HFFc6 (cell line): ENCODE measurements around the gene FOXI3. TPM values are rescaled to one million over a fixed set of nuclear protein-coding genes. Genes with fewer than 3 reads are reported as not detected.

Experiments used
- DNase-seq: peaks from one replicate; pipeline ENCODE4 v3.0.0-alpha.2; 2018
- H3K27ac Mint-ChIP-seq: 2 replicates; pipeline ENCODE4 v1.8.0; 2020; ENCODE audit warnings: mild to moderate bottlenecking, mixed read lengths
- H3K27me3 Mint-ChIP-seq: 2 replicates; pipeline ENCODE4 v1.8.0; 2021; ENCODE audit warnings: mild to moderate bottlenecking, moderate library complexity, mixed read lengths; ENCODE audit not compliant: insufficient read depth
- H3K36me3 Mint-ChIP-seq: 2 replicates; pipeline ENCODE4 v1.8.0; 2021; ENCODE audit warnings: low read depth, mixed read lengths
- H3K4me1 Mint-ChIP-seq: 2 replicates; pipeline ENCODE4 v1.8.0; 2020; ENCODE audit warnings: low read depth, mixed read lengths
- H3K4me3 Mint-ChIP-seq: 2 replicates; pipeline ENCODE4 v1.8.0; 2020; ENCODE audit warnings: mild to moderate bottlenecking, moderate library complexity, mixed read lengths
- H3K9me3 Mint-ChIP-seq: 2 replicates; pipeline ENCODE4 v1.8.0; 2020; ENCODE audit warnings: mild to moderate bottlenecking, mixed read lengths
- total RNA-seq, 6 experiments: library from RNA; stranded (reverse); fragmentation: NEBNext Ultra II Directional; extraction: Animal tissue kit (Norgen Biotek cat#: 25700); gene quantifications; 2 replicates in 1 of 6; 3 replicates in 5 of 6; pipeline ENCODE4 v1.2.3, GENCODE V29; 2021
- TF ChIP-seq, protein P1 (sequence below): fragments of 200-600 bp; sonication (generic); IDR thresholded peaks from 2 replicates; pipeline ENCODE4 v1.5.0; 2021; ENCODE audit warnings: antibody characterized with exemption, mild to moderate bottlenecking

The FOXI3 gene
- total RNA-seq, 6 experiments from 2014 or later, result not detected

DNA sequence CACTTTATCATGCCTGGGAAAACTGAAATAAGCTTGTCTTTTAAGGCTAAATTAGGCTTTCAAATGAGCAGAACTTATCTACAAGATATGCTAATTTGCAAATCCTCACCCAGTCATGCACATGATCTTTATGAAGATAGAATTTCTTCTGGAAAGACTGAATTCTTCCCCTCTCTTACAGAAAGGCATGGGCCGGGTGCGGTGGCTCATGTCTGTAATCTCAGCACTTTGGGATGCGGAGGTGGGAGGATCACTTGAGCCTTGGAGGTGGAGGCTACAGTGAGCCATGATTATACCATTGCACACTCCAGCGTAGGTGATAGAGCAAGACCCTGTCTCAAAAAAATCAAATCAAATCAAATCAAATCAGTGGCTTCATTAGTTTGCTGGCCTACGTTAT lies 11.7 kb upstream of the FOXI3 start:
- H3K4me1 Mint-ChIP-seq, result no peaks in the 10 kb centered on the region
- TF ChIP-seq, protein P1, sequence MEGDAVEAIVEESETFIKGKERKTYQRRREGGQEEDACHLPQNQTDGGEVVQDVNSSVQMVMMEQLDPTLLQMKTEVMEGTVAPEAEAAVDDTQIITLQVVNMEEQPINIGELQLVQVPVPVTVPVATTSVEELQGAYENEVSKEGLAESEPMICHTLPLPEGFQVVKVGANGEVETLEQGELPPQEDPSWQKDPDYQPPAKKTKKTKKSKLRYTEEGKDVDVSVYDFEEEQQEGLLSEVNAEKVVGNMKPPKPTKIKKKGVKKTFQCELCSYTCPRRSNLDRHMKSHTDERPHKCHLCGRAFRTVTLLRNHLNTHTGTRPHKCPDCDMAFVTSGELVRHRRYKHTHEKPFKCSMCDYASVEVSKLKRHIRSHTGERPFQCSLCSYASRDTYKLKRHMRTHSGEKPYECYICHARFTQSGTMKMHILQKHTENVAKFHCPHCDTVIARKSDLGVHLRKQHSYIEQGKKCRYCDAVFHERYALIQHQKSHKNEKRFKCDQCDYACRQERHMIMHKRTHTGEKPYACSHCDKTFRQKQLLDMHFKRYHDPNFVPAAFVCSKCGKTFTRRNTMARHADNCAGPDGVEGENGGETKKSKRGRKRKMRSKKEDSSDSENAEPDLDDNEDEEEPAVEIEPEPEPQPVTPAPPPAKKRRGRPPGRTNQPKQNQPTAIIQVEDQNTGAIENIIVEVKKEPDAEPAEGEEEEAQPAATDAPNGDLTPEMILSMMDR, result no peak
- no peak overlapping the region for H3K27ac Mint-ChIP-seq
- peaks cover 8% of the 10 kb centered on the region for H3K27me3 Mint-ChIP-seq
- no peak overlapping the region for H3K4me3 Mint-ChIP-seq
- no peak for DNase-seq
- H3K36me3 Mint-ChIP-seq, result no peaks in the 10 kb centered on the region
- H3K9me3 Mint-ChIP-seq, result no peaks in the 10 kb centered on the region

DNA sequence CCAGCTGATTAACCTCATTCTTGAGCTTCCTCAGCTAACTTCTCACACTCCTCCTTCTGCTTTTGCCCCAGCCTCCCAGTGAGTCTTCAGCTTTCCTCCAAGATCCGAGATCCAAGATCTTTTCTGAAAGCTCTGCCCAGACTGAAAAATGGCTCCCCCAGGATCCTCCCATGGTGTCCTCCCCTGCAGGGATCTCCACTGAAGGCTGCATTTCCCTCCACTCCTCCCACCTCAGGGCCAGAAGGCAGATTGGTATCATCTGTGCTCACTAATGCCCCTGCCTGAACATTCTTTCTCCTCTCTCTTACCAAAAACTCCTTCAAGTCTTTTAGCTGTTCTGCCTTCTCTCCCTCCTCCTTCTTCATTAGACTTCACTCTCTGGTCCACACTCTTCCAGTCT lies 6.1 kb upstream of the FOXI3 start:
- Mint-ChIP-seq H3K4me3 (no peak overlapping the region), H3K27me3 (peaks cover 14% of the 10 kb centered on the region), H3K4me1 (no peaks in the 10 kb centered on the region), H3K9me3 (no peaks in the 10 kb centered on the region), H3K36me3 (no peaks in the 10 kb centered on the region), H3K27ac (no peak overlapping the region)
- DNase-seq, result no peak
- TF ChIP-seq, protein P1, result no peak

DNA sequence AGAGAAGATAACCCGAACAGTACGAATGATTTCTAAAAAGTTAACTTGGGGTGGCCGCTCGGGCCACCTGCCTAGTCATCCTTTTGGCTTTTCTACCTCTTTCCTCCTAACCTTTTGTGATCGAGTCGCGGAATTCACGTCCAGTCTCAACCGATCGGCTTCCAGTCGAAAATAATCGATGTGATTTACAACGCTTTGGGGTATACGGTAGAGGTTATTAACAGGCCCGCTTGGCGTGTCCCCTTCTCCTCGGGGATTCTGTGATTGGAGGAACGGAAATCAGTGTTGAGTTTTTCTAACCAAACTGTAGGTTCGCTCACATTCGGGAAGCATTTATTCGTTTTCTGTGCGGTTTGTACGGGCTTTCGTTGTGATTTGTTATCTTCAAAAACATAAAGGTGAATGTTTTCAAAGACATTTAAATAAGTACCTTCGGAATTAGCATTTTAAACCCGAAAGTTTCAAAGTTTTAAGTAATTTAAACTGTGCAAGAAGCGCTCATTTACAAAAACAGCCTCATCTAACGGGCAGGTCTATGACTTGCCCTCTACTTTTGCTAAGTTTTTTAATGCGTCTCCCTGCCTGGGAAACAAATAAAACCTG lies 588 bp upstream of the FOXI3 start:
- TF ChIP-seq, protein P1, result no peak
- Mint-ChIP-seq H3K36me3 (no peaks in the 10 kb centered on the region), H3K27ac (no peak overlapping the region), H3K4me3 (no peak overlapping the region), H3K4me1 (no peaks in the 10 kb centered on the region), H3K27me3 (peaks cover 26% of the 10 kb centered on the region), H3K9me3 (no peaks in the 10 kb centered on the region; the same call in 1 of the 2 replicates)
- no peak for DNase-seq

DNA sequence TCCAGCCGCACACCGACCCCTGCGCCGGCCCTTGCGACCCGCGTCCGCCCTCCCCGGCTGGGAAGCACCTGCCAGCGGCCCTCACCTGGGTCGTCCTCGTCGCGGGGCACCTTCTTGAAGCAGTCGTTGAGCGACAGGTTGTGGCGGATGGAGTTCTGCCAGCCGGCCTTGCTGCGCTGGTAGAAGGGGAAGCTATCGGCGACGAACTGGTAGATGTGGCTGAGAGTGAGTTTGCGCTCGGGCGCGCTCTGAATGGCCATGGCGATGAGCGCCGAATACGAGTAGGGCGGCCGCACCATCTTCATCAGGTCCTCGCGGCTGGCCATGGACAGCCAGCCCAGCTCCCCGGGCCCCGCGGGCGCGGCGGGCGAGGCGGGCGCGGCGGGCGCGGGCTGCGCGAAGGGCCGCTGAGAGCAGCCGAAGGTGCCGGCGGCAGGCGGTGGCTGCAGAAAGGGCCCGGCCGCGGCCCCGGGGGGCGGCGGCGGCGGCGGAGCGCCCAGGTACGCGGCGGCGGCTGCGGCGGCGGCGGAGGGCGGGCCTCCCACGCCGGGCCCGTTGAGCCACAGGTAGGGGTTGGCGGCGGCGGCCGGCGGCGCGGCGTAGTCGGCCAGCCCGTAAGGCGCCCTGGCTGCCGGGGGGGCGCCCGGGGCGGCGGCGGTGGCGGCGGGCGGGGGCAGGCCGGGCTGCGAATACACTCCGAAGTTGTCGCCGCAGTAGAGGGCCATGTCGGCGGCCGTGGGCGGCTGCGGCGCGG lies 505 bp downstream of the FOXI3 start:
- H3K4me3 Mint-ChIP-seq, result no peak overlapping the region

DNA sequence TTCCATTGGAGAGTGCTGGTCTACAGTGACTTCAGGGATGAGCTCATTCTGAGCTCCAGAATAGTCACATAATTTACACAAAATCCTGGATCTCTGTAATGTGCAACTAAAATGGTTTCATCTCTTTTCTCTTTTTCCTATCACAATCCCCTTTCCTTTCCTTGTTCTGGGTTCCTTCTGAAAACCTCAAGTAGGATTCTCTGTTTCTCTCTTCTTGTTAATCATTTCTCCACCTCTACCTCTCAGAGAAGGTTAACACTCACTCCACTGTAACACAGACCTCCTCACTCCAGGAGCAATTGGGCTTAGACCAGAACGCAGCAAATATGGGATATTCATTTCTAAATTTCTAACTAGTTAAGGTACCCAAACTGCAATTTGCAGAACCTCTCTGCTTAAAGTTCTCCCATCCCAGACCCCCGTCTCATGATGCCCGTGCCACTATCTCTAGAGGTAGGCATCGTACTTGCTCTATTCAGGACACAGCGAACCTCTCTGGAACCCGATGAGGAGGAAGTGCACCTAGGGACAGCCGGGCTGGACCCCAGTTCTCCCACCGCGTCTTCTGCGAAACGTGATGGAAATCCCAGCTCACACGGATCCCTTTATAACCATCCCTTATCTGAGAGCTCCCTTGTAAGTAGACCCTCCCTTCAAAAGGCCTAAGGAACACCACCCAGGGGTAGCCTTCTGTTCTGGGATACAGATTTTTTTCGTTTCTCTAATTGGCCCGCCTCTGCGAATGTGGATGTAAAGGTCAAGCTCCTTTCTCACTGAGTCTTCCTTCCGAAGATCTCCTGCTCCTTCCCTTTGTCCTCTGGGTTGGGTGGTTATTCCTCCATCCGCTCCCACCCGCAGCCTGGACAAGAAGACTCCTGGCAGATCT lies 1.3 kb downstream of the FOXI3 start:
- TF ChIP-seq, protein P1, result no peak
- no peaks in the 10 kb centered on the region; the same call in 1 of the 2 replicates for H3K9me3 Mint-ChIP-seq

More for the DNA sequence above, 505 bp downstream of the FOXI3 start:
- Mint-ChIP-seq H3K9me3 (no peaks in the 10 kb centered on the region; the same call in 1 of the 2 replicates), H3K4me1 (no peaks in the 10 kb centered on the region), H3K27me3 (peaks cover 21% of the 10 kb centered on the region), H3K27ac (no peak overlapping the region), H3K36me3 (no peaks in the 10 kb centered on the region)
- DNase-seq, result no peak
- TF ChIP-seq, protein P1, result no peak

More for the DNA sequence above, 1.3 kb downstream of the FOXI3 start:
- Mint-ChIP-seq H3K4me3 (no peak overlapping the region), H3K36me3 (no peaks in the 10 kb centered on the region), H3K4me1 (no peaks in the 10 kb centered on the region), H3K27ac (no peak overlapping the region), H3K27me3 (peaks cover 21% of the 10 kb centered on the region)
- no peak for DNase-seq
